ENCODE data around the gene PLEKHG7. TPM values are rescaled to one million over a fixed set of nuclear protein-coding genes. Genes with fewer than 3 reads are reported as not detected.

PLEKHG7 gene
- total RNA-seq, 2 experiments from 2014 or later = not detected

GRCh38 chr12:92718483-92718990 is 15.7 kb downstream of the PLEKHG7 start:
- no peak overlapping the region for H3K4me3 ChIP-seq (ENCODE audit: low read length)
- no peaks in the 10 kb centered on the region for H3K36me3 ChIP-seq (ENCODE audit: insufficient read depth, low read length)
- H3K4me3 Mint-ChIP-seq = no peak overlapping the region
- no peaks in the 10 kb centered on the region for H3K36me3 Mint-ChIP-seq (ENCODE audit: low read depth)
- peaks cover 0 to 2% of the 10 kb centered on the region in 2 experiments for H3K27me3 ChIP-seq (ENCODE audit: control insufficient read depth in 1 of 2, insufficient read depth in 2 of 2, low read length in 2 of 2)
- H3K27ac Mint-ChIP-seq = no peak overlapping the region
- CTCF ChIA-PET = interaction anchor here (0.6 kb wide), 1 partner anchor 939 kb away, joined by 3 read pairs; no protein-coding TSS in a partner anchor
- no peak for DNase-seq
- no peak for TF ChIP-seq CTCF (IDR thresholded peaks at IDR 0.05)
- no peaks in the 10 kb centered on the region for H3K4me1 Mint-ChIP-seq (ENCODE audit: low read depth)
- no peak overlapping the region for H3K27ac ChIP-seq (ENCODE audit: low read depth in 1 of 2, low read length in 2 of 2)
- POLR2A ChIA-PET = no interaction called here
- H3K9me3 ChIP-seq (ENCODE audit: control insufficient read depth in 1 of 2, insufficient read depth in 1 of 2, low read length in 2 of 2) = no peaks in the 10 kb centered on the region
- H3K27me3 Mint-ChIP-seq = no peaks in the 10 kb centered on the region
- no peaks in the 10 kb centered on the region for H3K4me1 ChIP-seq (ENCODE audit: insufficient read depth, low read length)
- no peaks in the 10 kb centered on the region for H3K9me3 Mint-ChIP-seq
- no peak for ATAC-seq (ENCODE audit: poor library complexity)
- intact Hi-C loops (cut with DNase I, micrococcal nuclease) = no loop called here

- POLR2A ChIA-PET = no interaction called here
- no peaks in the 10 kb centered on the region for H3K9me3 Mint-ChIP-seq
Measured at GRCh38 chr12:92719674-92720073, 16.9 kb downstream of the PLEKHG7 start.

GRCh38 chr12:92721130-92721529 is 18.3 kb downstream of the PLEKHG7 start:
- H3K9me3 Mint-ChIP-seq = peaks cover 2% of the 10 kb centered on the region
- CTCF ChIA-PET = interaction anchor here (0.7 kb wide), 1 partner anchor 33 kb away, joined by 3 read pairs; no protein-coding TSS in a partner anchor
- TF ChIP-seq CTCF (IDR thresholded peaks at IDR 0.05) = no peak

More at GRCh38 chr12:92719674-92720073, 16.9 kb downstream of the PLEKHG7 start:
- no peak overlapping the region for H3K27ac Mint-ChIP-seq
- H3K4me1 Mint-ChIP-seq (ENCODE audit: low read depth) = no peaks in the 10 kb centered on the region
- peaks cover 0 to 6% of the 10 kb centered on the region in 2 experiments for H3K9me3 ChIP-seq (ENCODE audit: control insufficient read depth in 1 of 2, insufficient read depth in 1 of 2, low read length in 2 of 2)
- TF ChIP-seq CTCF (IDR thresholded peaks at IDR 0.05) = no peak
- H3K4me3 ChIP-seq (ENCODE audit: low read length) = no peak overlapping the region
- H3K4me3 Mint-ChIP-seq = no peak overlapping the region
- no peaks in the 10 kb centered on the region for H3K36me3 ChIP-seq (ENCODE audit: insufficient read depth, low read length)
- intact Hi-C loops (cut with DNase I, micrococcal nuclease) = no loop called here
- no peak for DNase-seq
- CTCF ChIA-PET = no interaction called here
- H3K36me3 Mint-ChIP-seq (ENCODE audit: low read depth) = no peaks in the 10 kb centered on the region
- no peaks in the 10 kb centered on the region for H3K27me3 Mint-ChIP-seq
- no peak overlapping the region for H3K27ac ChIP-seq (ENCODE audit: low read depth in 1 of 2, low read length in 2 of 2)
- peaks cover 0 to 5% of the 10 kb centered on the region in 2 experiments for H3K27me3 ChIP-seq (ENCODE audit: control insufficient read depth in 1 of 2, insufficient read depth in 2 of 2, low read length in 2 of 2)
- ATAC-seq (ENCODE audit: poor library complexity) = no peak
- no peaks in the 10 kb centered on the region for H3K4me1 ChIP-seq (ENCODE audit: insufficient read depth, low read length)

More at GRCh38 chr12:92721130-92721529, 18.3 kb downstream of the PLEKHG7 start:
- H3K27ac Mint-ChIP-seq = no peak overlapping the region
- no peaks in the 10 kb centered on the region for H3K36me3 Mint-ChIP-seq (ENCODE audit: low read depth)
- H3K27ac ChIP-seq (ENCODE audit: low read depth in 1 of 2, low read length in 2 of 2) = no peak overlapping the region
- H3K27me3 Mint-ChIP-seq = no peaks in the 10 kb centered on the region
- H3K4me3 Mint-ChIP-seq = no peak overlapping the region
- DNase-seq (no peak), ATAC-seq (ENCODE audit: poor library complexity) (no peak)
- no peaks in the 10 kb centered on the region for H3K4me1 ChIP-seq (ENCODE audit: insufficient read depth, low read length)
- POLR2A ChIA-PET = no interaction called here
- H3K27me3 ChIP-seq (ENCODE audit: control insufficient read depth in 1 of 2, insufficient read depth in 2 of 2, low read length in 2 of 2) = peaks cover 0 to 5% of the 10 kb centered on the region in 2 experiments
- intact Hi-C loops (cut with DNase I, micrococcal nuclease) = no loop called here
- no peak overlapping the region for H3K4me3 ChIP-seq (ENCODE audit: low read length)
- H3K36me3 ChIP-seq (ENCODE audit: insufficient read depth, low read length) = no peaks in the 10 kb centered on the region
- H3K4me1 Mint-ChIP-seq (ENCODE audit: low read depth) = no peaks in the 10 kb centered on the region
- H3K9me3 ChIP-seq (ENCODE audit: control insufficient read depth in 1 of 2, insufficient read depth in 1 of 2, low read length in 2 of 2) = peaks cover 0 to 7% of the 10 kb centered on the region in 2 experiments
